Middle frontal gyrus (tissue), 1 donor: ENCODE data around the gene SH3GL3.

ENCODE experiments used
- DNase-seq: peaks from one replicate; pipeline ENCODE4 v3.0.0-alpha.2; 2015; ENCODE audit warnings: low spot score; ENCODE audit errors: extremely low spot score

Gene SH3GL3

GRCh38 chr15:83610901-83611685, 164.0 kb downstream of the SH3GL3 start:
- DNase-seq, result no peak

- no peak for DNase-seq
Measured at GRCh38 chr15:83612226-83612625, 165.1 kb downstream of the SH3GL3 start.

GRCh38 chr15:83612898-83613635, 165.9 kb downstream of the SH3GL3 start:
- no peak for DNase-seq

GRCh38 chr15:83613714-83614113, 166.6 kb downstream of the SH3GL3 start:
- DNase-seq, result no peak

- DNase-seq, result no peak
Measured at GRCh38 chr15:83616840-83617239, 169.7 kb downstream of the SH3GL3 start.

GRCh38 chr15:83626171-83626802, 179.1 kb downstream of the SH3GL3 start:
- no peak for DNase-seq

GRCh38 chr15:83631534-83631933, 184.4 kb downstream of the SH3GL3 start:
- DNase-seq, result no peak

GRCh38 chr15:83643201-83643600, 196.1 kb downstream of the SH3GL3 start:
- no peak for DNase-seq

- DNase-seq, result no peak
Measured at GRCh38 chr15:83644439-83644838, 197.3 kb downstream of the SH3GL3 start.

- no peak for DNase-seq
Measured at GRCh38 chr15:83650831-83651230, 203.7 kb downstream of the SH3GL3 start.

- no peak for DNase-seq
Measured at GRCh38 chr15:83651541-83651940, 204.4 kb downstream of the SH3GL3 start.

GRCh38 chr15:83652626-83653204, 205.6 kb downstream of the SH3GL3 start:
- DNase-seq, result no peak

GRCh38 chr15:83653288-83653638, 206.1 kb downstream of the SH3GL3 start:
- no peak for DNase-seq

- DNase-seq, result no peak
Measured at GRCh38 chr15:83653639-83654378, 206.7 kb downstream of the SH3GL3 start, which contains the start of gene ADAMTSL3. ADAMTSL3 (plus strand) TSS chr15:83654123; CDS start chr15:83655762, 1,639 bp downstream.

GRCh38 chr15:83654379-83655236, 207.5 kb downstream of the SH3GL3 start:
- no peak for DNase-seq

- DNase-seq, result no peak
Measured at GRCh38 chr15:83655237-83655616, 208.1 kb downstream of the SH3GL3 start.

GRCh38 chr15:83656192-83656591, 209.1 kb downstream of the SH3GL3 start:
- no peak for DNase-seq

- DNase-seq, result no peak
Measured at GRCh38 chr15:83656943-83657528, 209.9 kb downstream of the SH3GL3 start.

GRCh38 chr15:83657549-83657948, 210.4 kb downstream of the SH3GL3 start:
- DNase-seq, result no peak
